ENCODE results near the gene FMOD. TPM values are rescaled to one million over a fixed set of nuclear protein-coding genes. Genes with fewer than 3 reads are reported as not detected.
A peak's percentile ranks its signal among the peaks of the same experiment; 100 is the strongest.

Gene FMOD
- total RNA-seq, 1 donor: 0.86 TPM

- no peak for DNase-seq (ENCODE audit: low read depth)
- no peak for TF ChIP-seq CTCF (IDR thresholded peaks at IDR 0.05; ENCODE audit: insufficient read depth, low read depth, low read length)
- H3K4me3 ChIP-seq (ENCODE audit: low read depth, low read length): no peak overlapping the region
Observed at GRCh38 chr1:203353486-203353885, 2.6 kb upstream of the FMOD start.

- TF ChIP-seq CTCF (IDR thresholded peaks at IDR 0.05; ENCODE audit: insufficient read depth, low read depth, low read length): no peak
- no peak overlapping the region for H3K4me3 ChIP-seq (ENCODE audit: low read depth, low read length)
- no peak for DNase-seq (ENCODE audit: low read depth)
Observed at GRCh38 chr1:203349773-203350524, 973 bp downstream of the FMOD start.

- no peak for DNase-seq (ENCODE audit: low read depth)
- no peak for TF ChIP-seq CTCF (IDR thresholded peaks at IDR 0.05; ENCODE audit: insufficient read depth, low read depth, low read length)
- no peak overlapping the region for H3K4me3 ChIP-seq (ENCODE audit: low read depth, low read length)
Observed at GRCh38 chr1:203349166-203349565, 1.8 kb downstream of the FMOD start.

- no peak for DNase-seq (ENCODE audit: low read depth)
- no peak for TF ChIP-seq CTCF (IDR thresholded peaks at IDR 0.05; ENCODE audit: insufficient read depth, low read depth, low read length)
- H3K4me3 ChIP-seq (ENCODE audit: low read depth, low read length): no peak overlapping the region
Observed at GRCh38 chr1:203346769-203347102, 4.2 kb downstream of the FMOD start.

GRCh38 chr1:203346060-203346768 is 4.7 kb downstream of the FMOD start:
- TF ChIP-seq CTCF (IDR thresholded peaks at IDR 0.05; ENCODE audit: insufficient read depth, low read depth, low read length): peak; percentile 12
- no peak overlapping the region for H3K4me3 ChIP-seq (ENCODE audit: low read depth, low read length)
- DNase-seq (ENCODE audit: low read depth): peak; percentile 62

- DNase-seq (ENCODE audit: low read depth): no peak
- H3K4me3 ChIP-seq (ENCODE audit: low read depth, low read length): no peak overlapping the region
- TF ChIP-seq CTCF (IDR thresholded peaks at IDR 0.05; ENCODE audit: insufficient read depth, low read depth, low read length): no peak
Observed at GRCh38 chr1:203343956-203344754, 6.8 kb downstream of the FMOD start.
